Right atrium auricular region (tissue), 2 donors: ENCODE measurements around the gene MYO16. TPM values are rescaled to one million over a fixed set of nuclear protein-coding genes. Genes with fewer than 3 reads are reported as not detected.

Experiments used
- DNase-seq: peaks from one replicate; pipeline ENCODE4 v3.0.0-alpha.2; 2019; ENCODE audit warnings: low spot score
- H3K27ac ChIP-seq, 2 donors: fragments of 200-600 bp; sonication (generic); 1 replicate in 1 of 2; 2 replicates in 1 of 2; pipeline ENCODE4 v1.5.1; 2016 to 2019
- H3K27me3 ChIP-seq, 2 donors: fragments of 200-600 bp; sonication (generic); one replicate each; pipeline versions ENCODE4 v1.5.1 to v1.6.0; 2017 to 2019
- H3K36me3 ChIP-seq: fragments of 200-600 bp; sonication (generic); one replicate; pipeline ENCODE4 v1.5.1; 2016
- H3K4me1 ChIP-seq, 2 donors: fragments of 200-600 bp; sonication (generic); one replicate each; pipeline versions ENCODE4 v1.5.1 to v1.6.0; 2017 to 2019
- H3K4me3 ChIP-seq, 2 donors: fragments of 200-600 bp; sonication (generic); 1 replicate in 1 of 2; 2 replicates in 1 of 2; pipeline ENCODE4 v1.5.1; 2017 to 2019; ENCODE audit warnings: mild to moderate bottlenecking in 1 of 2, moderate library complexity in 1 of 2
- H3K9me3 ChIP-seq, 2 donors: fragments of 200-600 bp; sonication (generic); one replicate each; pipeline ENCODE4 v1.5.1; 2019
- CTCF ChIP-seq, 2 donors: fragments of 200-600 bp; sonication (generic); IDR thresholded peaks; one replicate each; pipeline ENCODE4 v1.5.1; 2019; ENCODE audit warnings: antibody characterized with exemption in 2 of 2
- total RNA-seq, 2 donors: library from RNA; depleted of rRNA; stranded (reverse); fragments of >200 nt; gene quantifications; one replicate each; pipeline ENCODE4 v1.1.0, GENCODE V29; 2016

Gene MYO16
- total RNA-seq, 2 donors from 2014 or later = 1.1 to 1.8 TPM

GRCh38 chr13:109163037-109163379 lies 533.6 kb downstream of the MYO16 start:
- no peak for TF ChIP-seq CTCF (IDR thresholded peaks at IDR 0.05)
- DNase-seq = no peak
- Histone ChIP-seq H3K9me3 (no peaks in the 10 kb centered on the region), H3K4me1 (no peaks in the 10 kb centered on the region), H3K27ac (no peak overlapping the region), H3K36me3 (no peaks in the 10 kb centered on the region), H3K4me3 (no peak overlapping the region), H3K27me3 (no peaks in the 10 kb centered on the region)

GRCh38 chr13:109165417-109165904 lies 536.0 kb downstream of the MYO16 start:
- DNase-seq = no peak
- Histone ChIP-seq H3K9me3 (no peaks in the 10 kb centered on the region), H3K4me1 (no peaks in the 10 kb centered on the region), H3K36me3 (no peaks in the 10 kb centered on the region), H3K4me3 (no peak overlapping the region), H3K27ac (no peak overlapping the region), H3K27me3 (no peaks in the 10 kb centered on the region)
- no peak for TF ChIP-seq CTCF (IDR thresholded peaks at IDR 0.05)

GRCh38 chr13:109166804-109167203 lies 537.4 kb downstream of the MYO16 start:
- Histone ChIP-seq H3K27me3 (no peaks in the 10 kb centered on the region), H3K27ac (no peak overlapping the region), H3K4me3 (no peak overlapping the region), H3K36me3 (no peaks in the 10 kb centered on the region), H3K9me3 (no peaks in the 10 kb centered on the region), H3K4me1 (no peaks in the 10 kb centered on the region)
- no peak for TF ChIP-seq CTCF (IDR thresholded peaks at IDR 0.05)
- DNase-seq = no peak

- no peak for TF ChIP-seq CTCF (IDR thresholded peaks at IDR 0.05)
- Histone ChIP-seq H3K4me3 (no peak overlapping the region), H3K36me3 (no peaks in the 10 kb centered on the region), H3K9me3 (no peaks in the 10 kb centered on the region), H3K27me3 (no peaks in the 10 kb centered on the region), H3K27ac (no peak overlapping the region), H3K4me1 (no peaks in the 10 kb centered on the region)
- DNase-seq = no peak
Measured at GRCh38 chr13:109172136-109172535, 542.7 kb downstream of the MYO16 start.

GRCh38 chr13:109175666-109176065 lies 546.3 kb downstream of the MYO16 start:
- TF ChIP-seq CTCF (IDR thresholded peaks at IDR 0.05) = no peak
- Histone ChIP-seq H3K27ac (no peak overlapping the region), H3K4me1 (no peaks in the 10 kb centered on the region)

GRCh38 chr13:109180905-109181425 lies 551.6 kb downstream of the MYO16 start:
- H3K27ac ChIP-seq = no peak overlapping the region
- no peaks in the 10 kb centered on the region for H3K4me1 ChIP-seq
- no peaks in the 10 kb centered on the region for H3K9me3 ChIP-seq
- TF ChIP-seq CTCF (IDR thresholded peaks at IDR 0.05) = no peak
- no peak for DNase-seq
- no peak overlapping the region for H3K4me3 ChIP-seq
- no peaks in the 10 kb centered on the region for H3K36me3 ChIP-seq
- no peaks in the 10 kb centered on the region for H3K27me3 ChIP-seq

More at GRCh38 chr13:109175666-109176065, 546.3 kb downstream of the MYO16 start:
- Histone ChIP-seq H3K9me3 (no peaks in the 10 kb centered on the region), H3K36me3 (no peaks in the 10 kb centered on the region), H3K27me3 (no peaks in the 10 kb centered on the region), H3K4me3 (no peak overlapping the region)
- DNase-seq = no peak
